ENCODE results near the gene USB1.

The USB1 gene

GRCh38 chr16:58013201-58013956 lies 12.2 kb downstream of the USB1 start:
- no peak for TF ChIP-seq CTCF (conservative IDR thresholded peaks at IDR 0.05)

GRCh38 chr16:58016840-58017446 lies 15.7 kb downstream of the USB1 start:
- H3K27ac ChIP-seq = no peak overlapping the region
- no peak for TF ChIP-seq CTCF (conservative IDR thresholded peaks at IDR 0.05)

More at GRCh38 chr16:58013201-58013956, 12.2 kb downstream of the USB1 start:
- H3K27ac ChIP-seq = no peak overlapping the region

- no peak for TF ChIP-seq CTCF (conservative IDR thresholded peaks at IDR 0.05)
- H3K27ac ChIP-seq = no peak overlapping the region
Measured at GRCh38 chr16:58018803-58019202, 17.6 kb downstream of the USB1 start.

GRCh38 chr16:58019866-58020538 lies 18.8 kb downstream of the USB1 start:
- H3K27ac ChIP-seq = no peak overlapping the region
- no peak for TF ChIP-seq CTCF (conservative IDR thresholded peaks at IDR 0.05)

- H3K27ac ChIP-seq = peak overlapping the region; percentile 84
- peak; percentile 74 for TF ChIP-seq CTCF (conservative IDR thresholded peaks at IDR 0.05)
Measured at GRCh38 chr16:58020628-58021521, 19.7 kb downstream of the USB1 start.

- TF ChIP-seq CTCF (conservative IDR thresholded peaks at IDR 0.05) = no peak
- peak overlapping the region; percentile 84 for H3K27ac ChIP-seq
Measured at GRCh38 chr16:58021661-58022551, 20.7 kb downstream of the USB1 start.
